NB4 (cell line): ENCODE measurements around the gene KDM5B.

Source experiments
- DNase-seq: peaks from one replicate; pipeline ENCODE4 v3.0.0; 2010; ENCODE audit warnings: low read depth
- H3K4me3 ChIP-seq: one replicate; pipeline ENCODE4 v1.5.1; 2011; ENCODE audit warnings: mild to moderate bottlenecking, low read depth, low read length, moderate library complexity
- MYC ChIP-seq: IDR thresholded peaks from 2 replicates; pipeline ENCODE4 v1.6.1; 2011; ENCODE audit warnings: low read depth, low read length
- POLR2A ChIP-seq: IDR thresholded peaks from 2 replicates; pipeline ENCODE4 v1.6.1; 2011; ENCODE audit warnings: mild to moderate bottlenecking; ENCODE audit not compliant: insufficient read length; ENCODE audit errors: extremely low read depth
- TF ChIP-seq, protein P1 (sequence below): IDR thresholded peaks from 2 replicates; pipeline ENCODE4 v1.6.1; 2011; ENCODE audit warnings: low read depth, low read length
- TF ChIP-seq, protein P2 (sequence below): IDR thresholded peaks from one replicate; pipeline ENCODE4 v1.5.1; 2012; ENCODE audit warnings: low read depth, low read length

Gene KDM5B

DNA sequence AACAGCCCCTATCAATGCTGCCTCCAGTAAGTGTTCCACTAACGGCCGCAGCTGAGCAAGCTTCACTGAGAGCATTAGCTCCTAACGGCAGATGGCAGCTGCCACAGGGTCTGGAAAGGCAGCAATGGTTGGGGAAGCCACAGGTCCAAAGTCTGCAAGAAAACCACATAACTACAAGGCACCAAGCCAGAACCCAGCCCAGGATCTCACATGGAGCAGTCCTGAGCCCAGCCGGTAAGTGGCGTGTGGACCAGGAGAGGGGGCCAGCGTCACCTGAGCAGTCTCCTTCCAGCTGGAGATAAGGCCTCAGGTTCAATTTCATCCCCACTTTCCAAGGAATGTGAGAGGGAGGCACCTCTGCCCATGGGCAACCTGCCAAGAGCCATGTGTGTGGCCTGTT is 111.2 kb downstream of the KDM5B start:
- no peak for DNase-seq
- TF ChIP-seq POLR2A (no peak), MYC (no peak)
- TF ChIP-seq, protein P1, sequence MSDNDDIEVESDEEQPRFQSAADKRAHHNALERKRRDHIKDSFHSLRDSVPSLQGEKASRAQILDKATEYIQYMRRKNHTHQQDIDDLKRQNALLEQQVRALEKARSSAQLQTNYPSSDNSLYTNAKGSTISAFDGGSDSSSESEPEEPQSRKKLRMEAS: no peak
- TF ChIP-seq, protein P2, sequence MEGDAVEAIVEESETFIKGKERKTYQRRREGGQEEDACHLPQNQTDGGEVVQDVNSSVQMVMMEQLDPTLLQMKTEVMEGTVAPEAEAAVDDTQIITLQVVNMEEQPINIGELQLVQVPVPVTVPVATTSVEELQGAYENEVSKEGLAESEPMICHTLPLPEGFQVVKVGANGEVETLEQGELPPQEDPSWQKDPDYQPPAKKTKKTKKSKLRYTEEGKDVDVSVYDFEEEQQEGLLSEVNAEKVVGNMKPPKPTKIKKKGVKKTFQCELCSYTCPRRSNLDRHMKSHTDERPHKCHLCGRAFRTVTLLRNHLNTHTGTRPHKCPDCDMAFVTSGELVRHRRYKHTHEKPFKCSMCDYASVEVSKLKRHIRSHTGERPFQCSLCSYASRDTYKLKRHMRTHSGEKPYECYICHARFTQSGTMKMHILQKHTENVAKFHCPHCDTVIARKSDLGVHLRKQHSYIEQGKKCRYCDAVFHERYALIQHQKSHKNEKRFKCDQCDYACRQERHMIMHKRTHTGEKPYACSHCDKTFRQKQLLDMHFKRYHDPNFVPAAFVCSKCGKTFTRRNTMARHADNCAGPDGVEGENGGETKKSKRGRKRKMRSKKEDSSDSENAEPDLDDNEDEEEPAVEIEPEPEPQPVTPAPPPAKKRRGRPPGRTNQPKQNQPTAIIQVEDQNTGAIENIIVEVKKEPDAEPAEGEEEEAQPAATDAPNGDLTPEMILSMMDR: no peak

DNA sequence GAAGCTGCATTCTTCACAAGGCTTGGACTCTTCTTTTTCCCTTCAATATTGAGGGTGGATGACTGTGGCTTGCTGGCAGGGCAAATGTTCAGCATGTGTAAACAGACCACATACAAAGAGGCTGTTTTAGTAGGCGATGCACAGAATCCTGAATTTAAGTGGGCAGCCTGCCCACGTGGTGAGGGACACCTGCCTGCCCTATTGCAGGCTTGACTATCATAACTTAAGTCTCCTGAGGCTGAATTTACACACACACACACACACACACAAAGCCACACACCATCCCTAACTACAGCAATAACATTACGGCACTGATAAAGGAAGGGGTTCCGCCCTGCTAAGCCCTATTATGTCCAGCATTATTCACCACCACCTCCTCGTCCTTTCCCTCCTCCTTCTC is 113.9 kb downstream of the KDM5B start:
- no peak overlapping the region for H3K4me3 ChIP-seq
- TF ChIP-seq, protein P1: no peak
- DNase-seq: no peak

More for the DNA sequence above, 111.2 kb downstream of the KDM5B start:
- H3K4me3 ChIP-seq: no peak overlapping the region

DNA sequence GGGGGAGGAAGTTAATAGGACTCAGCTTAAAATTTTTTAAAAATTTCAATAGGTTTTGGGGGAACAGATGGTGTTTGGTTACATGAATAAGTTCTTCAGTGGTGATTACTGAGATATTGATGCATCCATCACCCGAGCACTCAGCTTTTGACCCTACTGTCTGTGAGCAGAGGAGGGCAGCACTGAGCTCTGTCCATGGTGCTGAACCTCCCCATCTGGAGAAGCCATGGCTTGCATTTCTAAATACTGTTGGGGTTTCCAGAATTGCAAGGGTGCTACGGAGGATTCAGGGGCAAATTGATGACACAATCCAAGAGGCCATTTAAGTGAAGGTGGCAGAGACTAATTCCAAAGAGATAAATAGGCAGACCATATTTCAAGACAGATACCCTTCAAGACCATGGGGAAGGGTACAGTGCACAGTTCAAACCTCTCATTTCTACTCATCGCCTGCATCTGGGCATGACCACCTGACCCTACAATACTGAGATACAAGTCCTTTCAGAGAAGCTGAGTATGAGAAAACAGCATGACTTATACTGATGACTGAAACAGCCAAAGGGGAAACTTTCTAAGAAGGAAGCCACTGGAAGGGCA is 115.2 kb downstream of the KDM5B start:
- DNase-seq: peak; percentile 78
- no peak for TF ChIP-seq POLR2A
- TF ChIP-seq, protein P1: peak; percentile 66; the same call in 1 of the 2 replicates
- 0 out of 2 replicates have a peak, but pooled peaks have one; percentile 32 for TF ChIP-seq MYC
- TF ChIP-seq, protein P2: peak; percentile 23
- no peak overlapping the region for H3K4me3 ChIP-seq

DNA sequence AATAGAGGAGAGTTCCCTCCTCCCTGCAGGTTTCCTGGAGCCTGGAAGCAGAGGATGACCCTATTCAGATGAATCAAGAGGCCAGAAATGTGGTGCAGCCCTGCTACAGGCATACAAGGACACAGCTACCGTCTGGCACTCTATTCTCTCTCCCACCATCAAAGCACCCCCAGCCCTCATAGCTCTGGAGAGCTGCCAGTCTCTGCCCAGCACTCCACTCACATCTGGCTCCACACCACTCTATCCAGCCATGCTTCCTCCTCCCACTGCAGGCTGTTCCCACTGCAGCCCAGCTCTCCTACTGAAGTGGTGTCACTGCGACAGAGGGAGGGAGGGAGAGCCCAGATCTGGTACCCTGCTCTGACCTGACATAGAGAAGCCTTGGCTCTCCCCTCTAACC is 116.4 kb downstream of the KDM5B start:
- H3K4me3 ChIP-seq: no peak overlapping the region
- TF ChIP-seq, protein P1: no peak
- no peak for TF ChIP-seq MYC
- TF ChIP-seq, protein P2: no peak
- no peak for TF ChIP-seq POLR2A
- no peak for DNase-seq

DNA sequence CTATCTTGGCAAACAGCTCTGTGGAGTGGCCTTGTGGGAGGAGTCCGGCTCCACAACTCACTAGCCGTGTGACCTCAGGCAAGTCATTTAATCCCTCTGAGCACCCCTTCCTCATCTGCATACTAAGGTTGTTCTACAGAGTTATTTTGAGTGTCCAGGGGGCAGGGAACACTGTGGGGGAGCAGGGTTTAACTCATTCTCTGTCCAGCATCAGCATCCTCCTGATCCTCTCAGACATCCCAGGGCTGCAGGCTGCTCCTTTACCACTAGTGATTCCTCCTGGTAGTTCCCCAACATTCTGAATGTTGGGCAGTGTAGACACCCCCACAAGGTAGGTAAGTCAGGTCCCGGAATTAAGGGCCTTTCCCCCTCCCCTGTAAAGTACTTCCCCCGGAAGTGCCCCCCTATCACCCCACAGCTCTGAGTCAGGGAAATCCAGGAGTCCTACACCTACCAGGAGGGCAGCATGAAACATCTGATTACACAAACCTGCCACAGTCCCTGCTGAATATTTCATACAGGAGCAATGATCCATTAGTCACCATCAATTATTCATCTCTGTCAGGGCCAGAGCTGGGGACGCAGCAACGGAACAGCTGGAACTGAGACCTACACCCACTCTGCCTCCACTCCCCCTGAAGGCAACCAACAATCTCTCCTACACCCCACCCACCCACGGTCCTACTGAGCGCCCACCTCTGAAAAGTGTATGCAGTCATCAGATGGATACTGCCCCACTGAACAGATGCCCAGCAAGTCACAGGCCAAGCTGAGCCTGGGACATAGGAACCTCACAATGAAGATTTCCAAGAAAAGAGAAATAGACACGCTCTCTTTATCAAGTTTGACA is 118.5 kb downstream of the KDM5B start:
- no peak overlapping the region for H3K4me3 ChIP-seq
- DNase-seq: no peak
- no peak for TF ChIP-seq MYC
- no peak for TF ChIP-seq POLR2A
- TF ChIP-seq, protein P1: no peak
- TF ChIP-seq, protein P2: no peak

DNA sequence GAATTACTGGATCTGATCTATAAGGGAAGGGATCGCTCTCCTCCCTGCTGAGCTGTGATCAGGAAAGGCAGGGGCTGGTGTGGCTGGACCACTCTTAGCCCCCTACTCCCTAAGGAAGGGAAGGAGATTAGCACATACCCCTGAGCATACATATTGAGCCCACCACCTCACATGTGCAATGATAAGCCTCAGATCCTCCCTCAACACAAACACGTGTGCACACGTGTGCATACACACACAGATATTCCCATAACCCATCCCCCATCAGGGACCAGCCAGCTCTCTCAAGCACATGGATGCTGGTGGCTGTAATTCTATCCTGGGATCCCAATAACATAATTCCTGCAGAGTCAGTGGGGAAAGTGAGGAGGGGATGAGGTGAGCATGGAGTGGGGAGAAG is 119.1 kb downstream of the KDM5B start:
- TF ChIP-seq, protein P1: no peak
- TF ChIP-seq MYC (no peak), POLR2A (no peak)
- TF ChIP-seq, protein P2: no peak
- no peak for DNase-seq
- H3K4me3 ChIP-seq: no peak overlapping the region
